ENCODE results near the gene KCNIP2.

DNA sequence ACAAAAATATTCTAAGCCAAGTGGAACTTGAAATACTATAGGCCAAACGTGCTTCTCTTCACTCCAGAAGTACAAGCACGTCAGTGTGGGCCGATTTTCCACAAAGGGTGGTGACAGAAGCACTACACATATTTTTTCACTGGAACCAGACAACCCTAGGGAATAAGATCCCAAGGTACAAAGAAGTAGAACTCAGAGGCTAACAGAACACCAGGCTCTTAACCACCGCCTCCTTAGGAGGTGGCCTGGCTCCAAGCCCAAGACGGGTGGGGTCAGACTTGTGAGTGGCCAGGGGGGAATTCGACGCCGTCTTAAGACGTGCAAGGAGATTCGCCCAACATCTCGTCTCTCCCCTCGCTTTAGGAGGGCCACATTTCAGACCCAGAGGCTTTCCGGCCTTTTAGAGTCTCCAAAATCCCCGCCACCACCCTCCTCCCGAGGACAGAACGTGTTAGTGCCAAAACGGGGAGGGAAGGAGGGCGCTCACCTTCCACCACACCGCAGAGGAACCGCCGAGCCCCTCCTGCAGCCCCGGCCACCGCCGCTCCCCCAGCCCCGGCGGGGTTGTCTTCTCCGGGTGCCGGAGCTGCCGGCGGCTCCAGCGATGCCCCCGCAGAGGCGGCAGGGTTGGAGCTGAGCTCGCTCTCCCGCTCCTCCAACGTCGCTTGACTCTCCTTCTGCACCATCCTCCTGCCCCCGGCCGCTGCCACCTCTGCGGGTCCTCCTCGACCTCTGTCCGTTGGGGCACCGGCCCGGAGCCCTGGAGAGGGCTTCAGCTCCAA lies 26.1 kb downstream of the KCNIP2 start:
- TF ChIP-seq, protein P1, sequence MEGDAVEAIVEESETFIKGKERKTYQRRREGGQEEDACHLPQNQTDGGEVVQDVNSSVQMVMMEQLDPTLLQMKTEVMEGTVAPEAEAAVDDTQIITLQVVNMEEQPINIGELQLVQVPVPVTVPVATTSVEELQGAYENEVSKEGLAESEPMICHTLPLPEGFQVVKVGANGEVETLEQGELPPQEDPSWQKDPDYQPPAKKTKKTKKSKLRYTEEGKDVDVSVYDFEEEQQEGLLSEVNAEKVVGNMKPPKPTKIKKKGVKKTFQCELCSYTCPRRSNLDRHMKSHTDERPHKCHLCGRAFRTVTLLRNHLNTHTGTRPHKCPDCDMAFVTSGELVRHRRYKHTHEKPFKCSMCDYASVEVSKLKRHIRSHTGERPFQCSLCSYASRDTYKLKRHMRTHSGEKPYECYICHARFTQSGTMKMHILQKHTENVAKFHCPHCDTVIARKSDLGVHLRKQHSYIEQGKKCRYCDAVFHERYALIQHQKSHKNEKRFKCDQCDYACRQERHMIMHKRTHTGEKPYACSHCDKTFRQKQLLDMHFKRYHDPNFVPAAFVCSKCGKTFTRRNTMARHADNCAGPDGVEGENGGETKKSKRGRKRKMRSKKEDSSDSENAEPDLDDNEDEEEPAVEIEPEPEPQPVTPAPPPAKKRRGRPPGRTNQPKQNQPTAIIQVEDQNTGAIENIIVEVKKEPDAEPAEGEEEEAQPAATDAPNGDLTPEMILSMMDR (IDR thresholded peaks at IDR 0.05), result no peak
- peak; percentile 18 to 29 for TF ChIP-seq POLR2A (IDR thresholded peaks at IDR 0.05)

All from Peyer's patch (tissue), 4 donors.